GM18505 (cell line): Measurements from ENCODE around the gene GABBR2.

Source experiments
- ATAC-seq: cut with Tn5 transposase; IDR thresholded peaks from one replicate; pipeline ENCODE4 v1.9.1; 2021; ENCODE audit not compliant: unreplicated experiment
- POLR2A ChIP-seq: IDR thresholded peaks from 4 replicates; pipeline ENCODE4 v1.6.1; 2011; ENCODE audit warnings: borderline replicate concordance; ENCODE audit not compliant: insufficient read depth, insufficient read length; ENCODE audit errors: extremely low read depth

The GABBR2 gene

DNA sequence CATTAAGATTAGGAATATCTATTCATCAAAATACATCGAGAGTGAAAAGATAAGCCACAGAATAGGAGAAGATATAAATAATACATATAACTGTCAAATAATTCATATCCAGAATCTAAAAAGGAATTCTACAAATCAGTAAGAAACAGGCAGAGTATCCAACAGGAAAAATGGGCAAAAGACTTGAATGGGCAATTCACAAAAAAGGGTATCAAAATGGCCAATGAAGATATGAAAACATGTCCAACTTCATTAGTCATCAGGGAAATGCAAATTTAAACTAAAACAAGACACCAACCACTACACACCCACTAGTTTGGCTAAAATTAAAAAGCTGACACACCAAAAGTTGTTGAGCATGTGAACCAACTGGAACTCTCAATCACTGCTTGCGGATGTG, 246.4 kb downstream of the GABBR2 start:
- ATAC-seq = no peak
- TF ChIP-seq POLR2A = no peak

GRCh38 chr9:98460704-98461103, 248.0 kb downstream of the GABBR2 start:
- ATAC-seq = no peak
- TF ChIP-seq POLR2A = no peak

GRCh38 chr9:98457726-98458370, 250.9 kb downstream of the GABBR2 start:
- no peak for ATAC-seq
- TF ChIP-seq POLR2A = no peak

GRCh38 chr9:98456156-98456613, 252.6 kb downstream of the GABBR2 start:
- no peak for ATAC-seq
- no peak for TF ChIP-seq POLR2A

GRCh38 chr9:98455256-98456155, 253.2 kb downstream of the GABBR2 start:
- ATAC-seq = no peak
- no peak for TF ChIP-seq POLR2A

DNA sequence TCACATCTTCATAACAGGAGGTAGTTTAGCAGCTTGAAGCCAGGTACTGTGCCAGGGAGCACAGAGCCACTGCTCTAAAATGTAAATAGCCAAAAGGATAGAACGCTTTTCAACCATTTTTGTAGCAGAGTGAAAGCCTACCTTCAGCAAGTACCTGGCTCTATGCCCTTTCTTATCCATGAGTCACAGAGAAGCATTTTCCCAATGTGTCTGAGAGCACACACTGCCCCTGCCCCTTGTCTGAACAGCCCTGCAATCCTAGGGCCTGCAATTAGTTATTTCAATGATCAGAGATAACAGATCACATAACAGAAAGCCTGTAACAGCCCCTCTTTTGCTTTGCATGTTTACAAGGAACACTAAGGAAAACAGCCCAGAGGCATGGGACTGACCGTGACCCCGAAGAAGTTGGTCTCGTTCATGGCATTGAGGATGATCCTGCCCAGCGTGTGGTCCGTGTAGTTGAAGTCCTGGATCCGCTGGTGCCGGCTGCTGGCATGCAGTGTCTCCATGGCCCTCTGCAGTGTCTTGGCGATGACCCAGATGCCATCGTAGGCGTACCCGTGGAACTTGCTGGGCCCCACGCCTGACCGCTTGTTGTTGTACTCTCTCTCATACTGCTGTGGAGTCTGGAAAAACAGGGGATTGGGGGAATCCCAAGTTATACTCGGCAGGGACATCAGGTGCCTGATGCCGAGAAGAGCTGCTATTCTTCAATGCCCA, 255.0 kb downstream of the GABBR2 start:
- ATAC-seq = no peak
- TF ChIP-seq POLR2A = no peak

- no peak for ATAC-seq
- no peak for TF ChIP-seq POLR2A
These were observed 257.2 kb downstream of the GABBR2 start for GRCh38 chr9:98451576-98451975.

GRCh38 chr9:98450496-98450895, 258.2 kb downstream of the GABBR2 start:
- no peak for TF ChIP-seq POLR2A
- no peak for ATAC-seq

DNA sequence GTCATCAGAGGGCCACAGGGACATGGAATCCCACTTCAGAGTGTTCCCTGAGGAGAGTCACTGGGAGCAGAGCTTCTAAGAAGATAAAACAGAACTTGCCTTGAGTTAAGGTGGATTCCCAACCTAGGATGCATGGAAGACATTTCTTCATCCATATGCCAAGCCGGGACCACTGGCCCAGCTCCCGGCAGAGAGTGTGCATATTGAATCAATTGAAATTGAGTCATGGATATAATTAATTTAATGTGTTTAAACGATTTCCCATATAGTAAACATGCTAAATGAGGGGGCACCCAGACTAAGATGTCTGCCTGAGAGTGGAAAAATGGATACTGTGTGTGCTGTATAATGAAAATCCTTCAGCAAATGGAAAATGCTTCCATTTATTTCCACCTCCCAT, 258.9 kb downstream of the GABBR2 start:
- no peak for TF ChIP-seq POLR2A
- no peak for ATAC-seq

DNA sequence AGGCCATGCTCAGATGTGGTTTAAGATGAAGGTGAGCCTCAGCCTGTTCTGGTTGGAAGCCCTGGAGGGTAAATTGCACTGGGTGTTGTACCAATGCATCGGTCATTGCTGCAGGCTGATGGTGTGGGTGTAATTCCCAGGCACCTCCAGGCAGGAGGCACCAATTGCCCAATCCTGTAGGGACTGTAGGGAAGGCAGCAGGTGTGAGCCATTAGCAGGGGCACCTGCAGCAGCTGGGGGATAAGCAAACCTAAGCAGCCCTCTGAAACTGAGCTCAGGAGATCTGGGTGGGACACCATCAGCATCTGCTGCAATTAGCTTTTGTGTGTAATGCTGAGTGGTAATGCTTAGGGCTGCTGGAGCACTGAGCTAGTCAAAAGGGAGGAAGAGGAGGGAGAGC, 263.2 kb downstream of the GABBR2 start:
- TF ChIP-seq POLR2A = no peak
- ATAC-seq = no peak

DNA sequence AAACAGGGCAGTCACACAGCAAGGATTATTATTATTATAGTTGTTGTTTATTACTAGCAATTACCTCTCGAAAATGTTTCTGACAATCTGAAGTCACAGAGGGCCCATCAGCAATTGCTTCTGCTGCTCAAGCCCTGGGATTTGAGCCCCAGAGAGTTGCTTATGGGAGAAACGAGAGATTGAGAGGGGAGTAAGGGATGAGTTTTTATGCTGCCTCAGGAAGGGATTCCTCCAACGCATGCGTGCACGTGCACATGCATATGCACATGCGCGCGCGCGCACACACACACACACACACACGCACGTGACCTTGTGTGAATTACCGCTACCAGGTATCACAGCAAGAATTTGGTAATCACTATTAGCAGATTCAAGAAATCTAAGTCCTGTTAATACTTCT, 264.1 kb downstream of the GABBR2 start:
- TF ChIP-seq POLR2A = no peak
- no peak for ATAC-seq

DNA sequence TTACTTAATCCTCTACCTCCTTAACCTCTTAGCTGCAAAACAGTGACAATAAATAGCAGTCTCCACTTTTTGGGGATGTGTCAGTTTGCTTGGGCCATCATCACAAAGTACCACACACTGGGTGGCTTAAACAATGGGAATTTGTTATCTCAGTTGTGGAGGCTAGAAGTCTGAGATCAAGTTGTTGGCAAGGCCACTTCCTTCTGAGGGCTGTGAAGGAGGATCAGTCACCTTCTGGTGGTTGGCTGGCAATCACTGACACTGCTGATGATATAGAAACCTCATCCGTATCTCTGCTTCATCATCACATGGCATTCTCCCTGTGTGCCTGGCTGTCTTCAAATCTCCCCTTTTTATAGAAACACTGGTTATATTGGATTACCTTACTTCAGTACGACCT, 266.2 kb downstream of the GABBR2 start:
- TF ChIP-seq POLR2A = no peak
- no peak for ATAC-seq

- no peak for TF ChIP-seq POLR2A
- no peak for ATAC-seq
These were observed 266.6 kb downstream of the GABBR2 start for GRCh38 chr9:98442114-98442513.
